Stimulated activated CD8-positive, alpha-beta memory T cell treated with anti-CD3 and anti-CD28 coated beads, Interleukin-4, amount 100 ng/mL, for 48 hours (primary cell): Measurements from ENCODE around the gene CCL27.

ENCODE experiments used
- DNase-seq: peaks from one replicate; pipeline ENCODE4 v3.0.0-alpha.2; 2020

The CCL27 gene

DNA sequence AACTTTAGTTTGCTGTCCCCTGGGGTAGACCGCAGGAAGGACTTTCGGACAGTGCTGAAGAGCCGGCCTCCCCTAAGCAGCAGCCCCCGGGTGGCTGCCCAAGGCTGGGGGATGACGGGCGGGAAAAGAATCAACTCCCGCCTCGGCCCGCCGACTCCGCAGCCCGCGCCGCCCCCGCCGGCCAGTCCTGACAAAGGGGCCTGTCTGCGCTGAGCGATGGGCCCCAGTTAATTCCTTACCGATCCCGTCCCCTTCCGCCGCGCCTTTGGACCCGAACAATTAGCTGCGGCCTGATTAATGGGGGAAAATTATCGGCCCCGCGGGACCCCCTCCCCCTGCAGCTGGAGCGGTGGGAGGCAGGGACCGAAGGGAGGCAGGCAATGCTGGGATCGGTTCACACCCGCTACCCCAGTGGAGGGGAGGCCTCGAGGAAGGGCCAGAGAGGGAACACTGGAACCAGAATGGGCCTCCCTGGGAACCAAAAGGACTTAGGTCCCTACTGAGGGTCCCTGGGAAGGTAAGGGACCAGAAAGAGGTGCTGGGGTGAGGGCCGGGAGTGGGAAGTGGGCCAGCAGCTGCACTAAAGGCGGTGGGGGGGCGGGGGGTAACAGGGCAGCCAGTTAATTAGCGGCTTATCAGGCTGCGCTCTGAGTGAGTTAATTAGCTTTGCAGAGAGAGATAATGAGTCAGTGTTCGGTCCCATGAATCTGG lies 37.8 kb downstream of the CCL27 start:
- no peak for DNase-seq

DNA sequence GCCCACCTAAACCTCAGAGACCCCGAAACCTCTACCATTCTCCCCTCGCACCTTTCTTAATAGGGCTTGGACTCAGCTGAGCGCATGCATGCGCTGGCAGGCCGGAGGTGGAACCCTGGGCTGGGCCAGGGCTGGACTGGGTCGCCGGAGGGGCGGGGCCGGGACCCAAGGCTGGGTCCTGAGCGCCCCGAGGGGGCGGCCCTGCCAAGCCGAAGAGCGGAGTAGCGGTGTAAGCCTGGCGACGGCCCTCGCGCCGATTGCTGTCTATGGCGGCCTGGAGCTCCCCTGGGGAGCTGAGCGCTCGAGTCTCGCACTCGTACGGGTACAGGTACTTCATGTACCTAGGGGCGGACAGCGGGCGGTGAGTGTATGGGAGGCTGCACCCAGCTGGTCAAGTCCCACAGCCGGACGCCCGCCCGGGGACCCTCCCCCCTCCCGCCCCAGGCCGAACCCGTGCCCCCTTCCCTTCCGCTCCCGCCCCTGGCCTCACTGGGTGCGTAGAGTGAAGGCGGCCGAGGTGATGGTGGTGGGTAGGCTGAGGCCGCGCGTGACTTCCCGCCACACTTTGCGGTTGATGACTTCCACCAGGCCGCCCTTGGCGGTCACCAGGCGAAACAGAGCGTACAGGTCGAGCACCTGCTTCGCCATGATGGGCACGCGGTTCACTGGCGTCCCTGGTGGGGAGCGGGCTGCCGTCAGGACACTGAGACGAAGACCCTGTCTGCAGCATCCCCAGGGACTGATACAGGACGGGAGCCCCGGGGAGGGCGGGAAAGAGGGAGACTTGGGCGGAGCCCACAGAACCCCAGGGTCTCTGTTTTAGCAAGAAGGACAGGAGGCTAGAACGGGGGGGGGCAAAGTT lies 38.9 kb downstream of the CCL27 start:
- DNase-seq, result no peak

DNA sequence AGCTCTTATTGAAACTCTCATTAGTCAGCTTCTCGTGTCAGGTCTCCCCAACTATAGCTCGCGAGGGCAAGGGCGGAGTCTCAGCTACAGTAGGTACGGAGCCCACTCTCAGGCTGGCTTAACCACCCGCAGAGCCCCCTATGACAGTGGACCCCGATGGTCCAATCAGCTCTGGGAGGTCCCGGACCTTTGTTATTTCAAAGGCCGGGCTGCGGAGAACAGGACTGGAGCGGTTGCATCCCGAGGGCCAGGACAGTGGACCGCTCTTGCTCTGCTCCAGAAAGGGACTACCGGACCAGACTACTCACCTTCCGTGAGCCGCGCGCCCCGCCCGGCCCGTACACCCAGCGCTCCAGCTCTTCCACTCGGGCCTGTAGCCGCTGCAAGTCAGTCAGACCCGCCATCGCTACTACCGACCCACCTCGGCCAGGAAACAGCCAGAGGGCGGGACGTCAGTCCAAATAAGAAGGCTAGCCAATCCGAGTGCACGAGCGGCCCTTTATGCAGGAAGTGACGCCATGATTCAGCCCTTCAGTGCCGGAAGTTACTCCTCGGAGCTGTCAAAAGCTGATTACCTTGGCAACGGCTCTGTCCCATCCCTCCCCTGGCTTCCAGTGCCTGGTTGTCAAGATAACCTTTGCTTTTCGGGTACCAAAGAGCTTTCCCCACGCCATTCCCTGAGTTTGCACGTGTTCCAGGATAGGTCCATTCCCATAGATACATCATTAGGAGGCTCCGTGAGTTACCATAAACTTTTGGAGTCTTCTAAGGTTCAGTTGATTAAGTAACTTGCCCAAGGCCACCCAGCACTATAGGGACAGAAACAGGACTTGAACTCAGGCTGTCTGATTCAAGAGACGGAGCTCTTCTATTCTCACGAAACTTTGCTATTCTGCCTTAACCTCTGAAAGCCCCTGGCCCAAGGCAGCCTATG lies 42.1 kb downstream of the CCL27 start, which contains the start of gene DCTN3:
Gene DCTN3, minus strand, starts transcription at position 435 of the 934 bp plus-strand sequence. Its CDS starts 31 bp downstream, at position 404.
- DNase-seq, result peak; percentile 91

DNA sequence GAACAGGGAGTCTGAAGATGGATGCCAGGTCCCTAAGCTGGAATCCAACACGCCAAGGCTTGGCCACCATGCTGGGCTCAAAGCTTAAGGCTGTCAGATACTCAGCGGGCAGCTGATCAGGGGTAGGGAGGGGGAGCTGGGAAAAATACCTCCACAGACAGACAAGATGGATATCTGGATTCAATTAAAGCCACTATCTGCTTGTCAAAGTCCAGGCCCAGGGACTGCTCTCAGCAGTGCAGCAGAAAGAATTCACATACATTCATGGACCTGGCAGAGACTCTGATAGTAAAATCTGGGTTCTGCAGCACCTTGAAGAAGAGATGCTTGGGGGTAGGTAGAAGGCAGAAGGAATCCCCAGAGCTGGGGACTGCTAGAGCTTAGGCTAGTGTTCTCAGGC lies 47.3 kb downstream of the CCL27 start:
- no peak for DNase-seq

DNA sequence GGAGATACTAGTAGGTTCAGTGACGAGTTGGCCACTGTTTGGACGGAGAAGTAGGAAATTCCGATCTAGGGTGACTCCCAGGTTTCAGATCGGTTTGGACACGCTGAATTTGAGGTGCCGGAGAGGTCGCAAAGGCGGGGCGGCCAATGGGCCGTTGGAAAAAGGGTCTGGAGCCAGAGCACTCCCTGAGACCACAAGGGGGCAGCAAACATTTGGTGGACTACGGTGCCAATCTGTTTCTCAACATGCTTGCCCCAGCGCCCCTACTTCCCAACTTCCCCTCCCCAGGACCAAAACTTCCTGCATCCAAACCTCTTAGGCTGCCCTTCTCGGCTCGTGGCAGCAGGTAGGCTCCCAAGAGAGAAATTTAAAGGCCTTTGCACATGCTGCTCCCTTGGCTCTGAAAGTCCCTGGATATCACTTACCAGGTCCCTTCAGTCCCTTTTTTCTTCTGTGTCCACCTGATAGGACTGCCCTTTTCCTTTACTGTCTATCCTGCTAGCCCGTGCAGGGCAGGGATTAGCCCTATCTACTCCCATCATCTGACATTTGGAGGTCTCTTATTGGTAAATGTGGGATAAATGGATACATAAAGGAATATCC lies 49.6 kb downstream of the CCL27 start:
- DNase-seq, result peak; percentile 82
